ENCODE measurements around the gene ADGRG1. TPM values are rescaled to one million over a fixed set of nuclear protein-coding genes. Genes with fewer than 3 reads are reported as not detected.

ADGRG1 gene
- total RNA-seq, 1 experiment from 2014 or later = 2.0 TPM

DNA sequence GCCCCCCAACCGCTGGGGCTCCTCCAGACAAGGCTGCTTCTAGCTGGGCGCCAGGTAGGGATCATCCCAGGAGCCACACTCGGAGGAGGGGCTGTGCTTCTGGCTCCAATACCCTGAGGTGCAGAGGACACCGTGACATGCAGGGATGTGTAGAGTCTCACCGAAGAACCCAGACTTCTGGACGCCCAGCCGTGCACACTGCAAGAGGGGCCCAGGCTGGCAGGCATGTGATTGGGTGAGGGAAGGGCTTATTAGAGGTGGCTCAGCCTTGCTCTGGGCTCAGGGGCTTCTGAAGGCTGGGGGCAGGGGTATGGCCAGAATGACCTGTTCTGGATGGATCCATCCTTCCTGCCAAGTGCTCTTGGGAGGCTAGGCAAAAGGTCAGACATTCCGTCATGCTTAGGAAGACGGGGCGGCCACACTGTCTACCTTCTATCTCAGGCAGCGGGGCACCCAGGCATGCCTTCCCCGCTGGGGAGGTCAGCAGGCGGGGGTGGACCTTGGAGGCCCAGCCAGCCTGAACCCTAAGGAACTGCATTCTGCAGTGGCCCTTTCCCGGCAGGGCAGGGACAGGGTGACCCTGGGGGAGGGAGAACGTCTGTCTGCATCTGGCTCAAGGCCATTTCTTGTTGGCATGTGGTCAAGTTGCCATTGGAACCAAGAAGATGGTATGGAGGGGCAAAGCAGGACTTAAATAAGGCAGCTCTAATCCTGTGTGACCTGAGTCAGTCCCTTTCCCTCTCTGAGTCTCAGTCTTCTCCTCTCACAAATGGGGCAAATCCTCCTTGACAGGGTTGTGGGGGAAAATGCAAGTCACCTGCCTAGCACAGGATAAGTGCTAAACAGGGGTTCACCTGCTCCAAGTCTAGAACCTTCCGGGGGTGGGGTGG lies 5.8 kb upstream of the ADGRG1 start (continued):
- TF ChIP-seq, protein P1, sequence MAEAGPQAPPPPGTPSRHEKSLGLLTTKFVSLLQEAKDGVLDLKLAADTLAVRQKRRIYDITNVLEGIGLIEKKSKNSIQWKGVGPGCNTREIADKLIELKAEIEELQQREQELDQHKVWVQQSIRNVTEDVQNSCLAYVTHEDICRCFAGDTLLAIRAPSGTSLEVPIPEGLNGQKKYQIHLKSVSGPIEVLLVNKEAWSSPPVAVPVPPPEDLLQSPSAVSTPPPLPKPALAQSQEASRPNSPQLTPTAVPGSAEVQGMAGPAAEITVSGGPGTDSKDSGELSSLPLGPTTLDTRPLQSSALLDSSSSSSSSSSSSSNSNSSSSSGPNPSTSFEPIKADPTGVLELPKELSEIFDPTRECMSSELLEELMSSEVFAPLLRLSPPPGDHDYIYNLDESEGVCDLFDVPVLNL (CRISPR knock-in tag; IDR thresholded peaks at IDR 0.05; ENCODE audit: borderline replicate concordance, low read depth) = no peak
- TF ChIP-seq, protein P2, sequence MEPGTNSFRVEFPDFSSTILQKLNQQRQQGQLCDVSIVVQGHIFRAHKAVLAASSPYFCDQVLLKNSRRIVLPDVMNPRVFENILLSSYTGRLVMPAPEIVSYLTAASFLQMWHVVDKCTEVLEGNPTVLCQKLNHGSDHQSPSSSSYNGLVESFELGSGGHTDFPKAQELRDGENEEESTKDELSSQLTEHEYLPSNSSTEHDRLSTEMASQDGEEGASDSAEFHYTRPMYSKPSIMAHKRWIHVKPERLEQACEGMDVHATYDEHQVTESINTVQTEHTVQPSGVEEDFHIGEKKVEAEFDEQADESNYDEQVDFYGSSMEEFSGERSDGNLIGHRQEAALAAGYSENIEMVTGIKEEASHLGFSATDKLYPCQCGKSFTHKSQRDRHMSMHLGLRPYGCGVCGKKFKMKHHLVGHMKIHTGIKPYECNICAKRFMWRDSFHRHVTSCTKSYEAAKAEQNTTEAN (CRISPR knock-in tag; IDR thresholded peaks at IDR 0.05) = no peak
- no peak for TF ChIP-seq FOXP1 (CRISPR knock-in tag; IDR thresholded peaks at IDR 0.05; ENCODE audit: borderline replicate concordance)

DNA sequence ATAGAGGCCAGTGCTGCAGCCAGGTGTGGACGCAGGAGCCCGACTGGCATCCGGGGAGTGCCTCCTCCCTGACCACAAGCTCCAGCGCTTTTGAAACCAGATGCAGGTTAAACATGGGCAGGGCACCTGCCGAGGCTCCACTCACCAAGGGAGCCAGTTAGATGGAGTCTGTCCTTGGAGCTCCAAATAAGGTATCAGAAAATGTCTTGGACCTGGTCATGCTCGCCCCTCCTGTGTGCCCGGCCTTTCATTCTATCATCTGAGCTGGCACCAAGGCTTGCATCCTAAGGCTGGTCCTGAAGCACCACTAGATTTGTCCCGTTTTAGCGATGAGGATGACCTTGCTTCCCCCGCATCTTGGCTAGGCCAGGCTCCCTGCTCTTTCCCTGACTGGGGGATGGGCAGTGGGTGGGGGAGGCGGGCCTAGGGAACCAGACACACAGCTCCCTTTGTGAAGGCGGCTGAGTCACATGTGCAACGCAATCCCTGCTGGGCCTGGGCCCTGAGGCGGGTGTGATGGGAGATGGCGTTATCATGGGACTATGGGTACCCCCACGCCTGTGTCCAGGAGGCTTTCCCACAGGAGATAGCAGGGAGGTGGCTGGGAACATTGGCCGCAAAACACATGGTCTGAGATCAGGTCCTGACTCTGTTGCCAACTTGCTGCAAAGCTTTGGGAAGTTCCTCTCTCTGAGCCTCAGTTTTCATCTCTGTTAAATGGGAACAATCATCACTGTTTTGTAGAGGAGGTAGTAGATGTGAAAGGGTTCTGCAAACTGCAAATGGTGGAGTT lies 5.0 kb upstream of the ADGRG1 start:
- Mint-ChIP-seq H3K27me3 (ENCODE audit: low read depth) (no peaks in the 10 kb centered on the region), H3K4me1 (peaks cover 37% of the 10 kb centered on the region), H3K27ac (no peak overlapping the region), H3K4me3 (no peak overlapping the region), H3K9me3 (no peaks in the 10 kb centered on the region), H3K36me3 (no peaks in the 10 kb centered on the region)
- ChIA-PET POLR2A (interaction anchor here (0.5 kb wide), 2 partner anchors 302 to 851 kb away, joined by 3 to 5 read pairs; no protein-coding TSS in a partner anchor), CTCF (interaction anchor here (0.5 to 5.2 kb wide), 5 partner anchors 23 to 123 kb away, joined by 4 to 25 read pairs (median 4); no protein-coding TSS in a partner anchor)
- DNase-seq (ENCODE audit: low spot score) = peak; percentile 49
- peak; percentile 15 for ATAC-seq
- TF ChIP-seq JAZF1 (CRISPR knock-in tag; IDR thresholded peaks at IDR 0.05) (no peak), ELF4 (CRISPR knock-in tag; IDR thresholded peaks at IDR 0.05; ENCODE audit: low read depth) (no peak), ESRRA (CRISPR knock-in tag; IDR thresholded peaks at IDR 0.05; ENCODE audit: borderline replicate concordance) (no peak), NR1H2 (CRISPR knock-in tag; IDR thresholded peaks at IDR 0.05) (no peak), TEAD4 (CRISPR knock-in tag; IDR thresholded peaks at IDR 0.05) (peak; percentile 19; the same call in 1 of the 2 replicates), NFYB (CRISPR knock-in tag; conservative IDR thresholded peaks at IDR 0.05; ENCODE audit: low read depth) (no peak)
- TF ChIP-seq, protein P3, sequence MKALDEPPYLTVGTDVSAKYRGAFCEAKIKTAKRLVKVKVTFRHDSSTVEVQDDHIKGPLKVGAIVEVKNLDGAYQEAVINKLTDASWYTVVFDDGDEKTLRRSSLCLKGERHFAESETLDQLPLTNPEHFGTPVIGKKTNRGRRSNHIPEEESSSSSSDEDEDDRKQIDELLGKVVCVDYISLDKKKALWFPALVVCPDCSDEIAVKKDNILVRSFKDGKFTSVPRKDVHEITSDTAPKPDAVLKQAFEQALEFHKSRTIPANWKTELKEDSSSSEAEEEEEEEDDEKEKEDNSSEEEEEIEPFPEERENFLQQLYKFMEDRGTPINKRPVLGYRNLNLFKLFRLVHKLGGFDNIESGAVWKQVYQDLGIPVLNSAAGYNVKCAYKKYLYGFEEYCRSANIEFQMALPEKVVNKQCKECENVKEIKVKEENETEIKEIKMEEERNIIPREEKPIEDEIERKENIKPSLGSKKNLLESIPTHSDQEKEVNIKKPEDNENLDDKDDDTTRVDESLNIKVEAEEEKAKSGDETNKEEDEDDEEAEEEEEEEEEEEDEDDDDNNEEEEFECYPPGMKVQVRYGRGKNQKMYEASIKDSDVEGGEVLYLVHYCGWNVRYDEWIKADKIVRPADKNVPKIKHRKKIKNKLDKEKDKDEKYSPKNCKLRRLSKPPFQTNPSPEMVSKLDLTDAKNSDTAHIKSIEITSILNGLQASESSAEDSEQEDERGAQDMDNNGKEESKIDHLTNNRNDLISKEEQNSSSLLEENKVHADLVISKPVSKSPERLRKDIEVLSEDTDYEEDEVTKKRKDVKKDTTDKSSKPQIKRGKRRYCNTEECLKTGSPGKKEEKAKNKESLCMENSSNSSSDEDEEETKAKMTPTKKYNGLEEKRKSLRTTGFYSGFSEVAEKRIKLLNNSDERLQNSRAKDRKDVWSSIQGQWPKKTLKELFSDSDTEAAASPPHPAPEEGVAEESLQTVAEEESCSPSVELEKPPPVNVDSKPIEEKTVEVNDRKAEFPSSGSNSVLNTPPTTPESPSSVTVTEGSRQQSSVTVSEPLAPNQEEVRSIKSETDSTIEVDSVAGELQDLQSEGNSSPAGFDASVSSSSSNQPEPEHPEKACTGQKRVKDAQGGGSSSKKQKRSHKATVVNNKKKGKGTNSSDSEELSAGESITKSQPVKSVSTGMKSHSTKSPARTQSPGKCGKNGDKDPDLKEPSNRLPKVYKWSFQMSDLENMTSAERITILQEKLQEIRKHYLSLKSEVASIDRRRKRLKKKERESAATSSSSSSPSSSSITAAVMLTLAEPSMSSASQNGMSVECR (CRISPR knock-in tag; IDR thresholded peaks at IDR 0.05; ENCODE audit: borderline replicate concordance) = no peak
- TF ChIP-seq, protein P4, sequence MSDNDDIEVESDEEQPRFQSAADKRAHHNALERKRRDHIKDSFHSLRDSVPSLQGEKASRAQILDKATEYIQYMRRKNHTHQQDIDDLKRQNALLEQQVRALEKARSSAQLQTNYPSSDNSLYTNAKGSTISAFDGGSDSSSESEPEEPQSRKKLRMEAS (CRISPR knock-in tag; IDR thresholded peaks at IDR 0.05) = no peak
- TF ChIP-seq, protein P5, sequence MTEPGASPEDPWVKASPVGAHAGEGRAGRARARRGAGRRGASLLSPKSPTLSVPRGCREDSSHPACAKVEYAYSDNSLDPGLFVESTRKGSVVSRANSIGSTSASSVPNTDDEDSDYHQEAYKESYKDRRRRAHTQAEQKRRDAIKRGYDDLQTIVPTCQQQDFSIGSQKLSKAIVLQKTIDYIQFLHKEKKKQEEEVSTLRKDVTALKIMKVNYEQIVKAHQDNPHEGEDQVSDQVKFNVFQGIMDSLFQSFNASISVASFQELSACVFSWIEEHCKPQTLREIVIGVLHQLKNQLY (CRISPR knock-in tag; IDR thresholded peaks at IDR 0.05) = no peak
- TF ChIP-seq, protein P6, sequence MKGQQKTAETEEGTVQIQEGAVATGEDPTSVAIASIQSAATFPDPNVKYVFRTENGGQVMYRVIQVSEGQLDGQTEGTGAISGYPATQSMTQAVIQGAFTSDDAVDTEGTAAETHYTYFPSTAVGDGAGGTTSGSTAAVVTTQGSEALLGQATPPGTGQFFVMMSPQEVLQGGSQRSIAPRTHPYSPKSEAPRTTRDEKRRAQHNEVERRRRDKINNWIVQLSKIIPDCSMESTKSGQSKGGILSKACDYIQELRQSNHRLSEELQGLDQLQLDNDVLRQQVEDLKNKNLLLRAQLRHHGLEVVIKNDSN (CRISPR knock-in tag; IDR thresholded peaks at IDR 0.05) = peak; percentile 68; the same call in 1 of the 2 replicates
- TF ChIP-seq, protein P7, sequence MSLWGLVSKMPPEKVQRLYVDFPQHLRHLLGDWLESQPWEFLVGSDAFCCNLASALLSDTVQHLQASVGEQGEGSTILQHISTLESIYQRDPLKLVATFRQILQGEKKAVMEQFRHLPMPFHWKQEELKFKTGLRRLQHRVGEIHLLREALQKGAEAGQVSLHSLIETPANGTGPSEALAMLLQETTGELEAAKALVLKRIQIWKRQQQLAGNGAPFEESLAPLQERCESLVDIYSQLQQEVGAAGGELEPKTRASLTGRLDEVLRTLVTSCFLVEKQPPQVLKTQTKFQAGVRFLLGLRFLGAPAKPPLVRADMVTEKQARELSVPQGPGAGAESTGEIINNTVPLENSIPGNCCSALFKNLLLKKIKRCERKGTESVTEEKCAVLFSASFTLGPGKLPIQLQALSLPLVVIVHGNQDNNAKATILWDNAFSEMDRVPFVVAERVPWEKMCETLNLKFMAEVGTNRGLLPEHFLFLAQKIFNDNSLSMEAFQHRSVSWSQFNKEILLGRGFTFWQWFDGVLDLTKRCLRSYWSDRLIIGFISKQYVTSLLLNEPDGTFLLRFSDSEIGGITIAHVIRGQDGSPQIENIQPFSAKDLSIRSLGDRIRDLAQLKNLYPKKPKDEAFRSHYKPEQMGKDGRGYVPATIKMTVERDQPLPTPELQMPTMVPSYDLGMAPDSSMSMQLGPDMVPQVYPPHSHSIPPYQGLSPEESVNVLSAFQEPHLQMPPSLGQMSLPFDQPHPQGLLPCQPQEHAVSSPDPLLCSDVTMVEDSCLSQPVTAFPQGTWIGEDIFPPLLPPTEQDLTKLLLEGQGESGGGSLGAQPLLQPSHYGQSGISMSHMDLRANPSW (CRISPR knock-in tag; conservative IDR thresholded peaks at IDR 0.05; ENCODE audit: low read depth) = no peak
- TF ChIP-seq, protein P8, sequence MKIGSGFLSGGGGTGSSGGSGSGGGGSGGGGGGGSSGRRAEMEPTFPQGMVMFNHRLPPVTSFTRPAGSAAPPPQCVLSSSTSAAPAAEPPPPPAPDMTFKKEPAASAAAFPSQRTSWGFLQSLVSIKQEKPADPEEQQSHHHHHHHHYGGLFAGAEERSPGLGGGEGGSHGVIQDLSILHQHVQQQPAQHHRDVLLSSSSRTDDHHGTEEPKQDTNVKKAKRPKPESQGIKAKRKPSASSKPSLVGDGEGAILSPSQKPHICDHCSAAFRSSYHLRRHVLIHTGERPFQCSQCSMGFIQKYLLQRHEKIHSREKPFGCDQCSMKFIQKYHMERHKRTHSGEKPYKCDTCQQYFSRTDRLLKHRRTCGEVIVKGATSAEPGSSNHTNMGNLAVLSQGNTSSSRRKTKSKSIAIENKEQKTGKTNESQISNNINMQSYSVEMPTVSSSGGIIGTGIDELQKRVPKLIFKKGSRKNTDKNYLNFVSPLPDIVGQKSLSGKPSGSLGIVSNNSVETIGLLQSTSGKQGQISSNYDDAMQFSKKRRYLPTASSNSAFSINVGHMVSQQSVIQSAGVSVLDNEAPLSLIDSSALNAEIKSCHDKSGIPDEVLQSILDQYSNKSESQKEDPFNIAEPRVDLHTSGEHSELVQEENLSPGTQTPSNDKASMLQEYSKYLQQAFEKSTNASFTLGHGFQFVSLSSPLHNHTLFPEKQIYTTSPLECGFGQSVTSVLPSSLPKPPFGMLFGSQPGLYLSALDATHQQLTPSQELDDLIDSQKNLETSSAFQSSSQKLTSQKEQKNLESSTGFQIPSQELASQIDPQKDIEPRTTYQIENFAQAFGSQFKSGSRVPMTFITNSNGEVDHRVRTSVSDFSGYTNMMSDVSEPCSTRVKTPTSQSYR (CRISPR knock-in tag; IDR thresholded peaks at IDR 0.05) = peak; percentile 44; the same call in 1 of the 2 replicates
- TF ChIP-seq, protein P9, sequence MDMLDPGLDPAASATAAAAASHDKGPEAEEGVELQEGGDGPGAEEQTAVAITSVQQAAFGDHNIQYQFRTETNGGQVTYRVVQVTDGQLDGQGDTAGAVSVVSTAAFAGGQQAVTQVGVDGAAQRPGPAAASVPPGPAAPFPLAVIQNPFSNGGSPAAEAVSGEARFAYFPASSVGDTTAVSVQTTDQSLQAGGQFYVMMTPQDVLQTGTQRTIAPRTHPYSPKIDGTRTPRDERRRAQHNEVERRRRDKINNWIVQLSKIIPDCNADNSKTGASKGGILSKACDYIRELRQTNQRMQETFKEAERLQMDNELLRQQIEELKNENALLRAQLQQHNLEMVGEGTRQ (CRISPR knock-in tag; IDR thresholded peaks at IDR 0.05) = peak; percentile 64
